AG09319 (cell line): ENCODE measurements around the gene ZNF304.

Source experiments
- DNase-seq: peaks from one replicate; pipeline ENCODE4 v3.0.0-alpha.2; 2010; ENCODE audit warnings: low read depth; ENCODE audit errors: extremely low read depth
- TF ChIP-seq, protein P1 (sequence below): IDR thresholded peaks from 2 replicates; pipeline ENCODE4 v1.5.1; 2011; ENCODE audit warnings: low read depth, mild to moderate bottlenecking, inconsistent platforms, low read length, moderate library complexity

The ZNF304 gene

DNA sequence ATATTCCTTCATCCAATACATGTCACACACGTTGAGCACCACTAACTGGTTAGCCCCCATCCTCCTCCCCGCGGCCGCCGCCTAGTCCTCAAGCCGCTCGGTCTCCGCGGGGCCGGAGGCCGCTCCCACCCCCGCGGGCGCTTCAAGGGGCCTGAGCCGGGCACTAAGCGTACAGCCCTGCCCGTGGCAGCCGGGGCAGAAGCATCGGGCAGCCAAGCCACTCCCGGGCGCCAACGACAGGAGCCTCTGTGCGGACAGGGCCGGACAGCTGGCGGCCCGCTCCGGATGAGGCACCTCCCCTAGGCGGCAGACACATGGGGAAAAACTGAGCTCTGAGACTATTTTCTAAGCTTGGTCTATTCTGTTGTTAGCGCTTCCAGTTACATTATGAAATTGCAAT lies 33.6 kb upstream of the ZNF304 start:
- TF ChIP-seq, protein P1, sequence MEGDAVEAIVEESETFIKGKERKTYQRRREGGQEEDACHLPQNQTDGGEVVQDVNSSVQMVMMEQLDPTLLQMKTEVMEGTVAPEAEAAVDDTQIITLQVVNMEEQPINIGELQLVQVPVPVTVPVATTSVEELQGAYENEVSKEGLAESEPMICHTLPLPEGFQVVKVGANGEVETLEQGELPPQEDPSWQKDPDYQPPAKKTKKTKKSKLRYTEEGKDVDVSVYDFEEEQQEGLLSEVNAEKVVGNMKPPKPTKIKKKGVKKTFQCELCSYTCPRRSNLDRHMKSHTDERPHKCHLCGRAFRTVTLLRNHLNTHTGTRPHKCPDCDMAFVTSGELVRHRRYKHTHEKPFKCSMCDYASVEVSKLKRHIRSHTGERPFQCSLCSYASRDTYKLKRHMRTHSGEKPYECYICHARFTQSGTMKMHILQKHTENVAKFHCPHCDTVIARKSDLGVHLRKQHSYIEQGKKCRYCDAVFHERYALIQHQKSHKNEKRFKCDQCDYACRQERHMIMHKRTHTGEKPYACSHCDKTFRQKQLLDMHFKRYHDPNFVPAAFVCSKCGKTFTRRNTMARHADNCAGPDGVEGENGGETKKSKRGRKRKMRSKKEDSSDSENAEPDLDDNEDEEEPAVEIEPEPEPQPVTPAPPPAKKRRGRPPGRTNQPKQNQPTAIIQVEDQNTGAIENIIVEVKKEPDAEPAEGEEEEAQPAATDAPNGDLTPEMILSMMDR, result no peak
- DNase-seq, result no peak

DNA sequence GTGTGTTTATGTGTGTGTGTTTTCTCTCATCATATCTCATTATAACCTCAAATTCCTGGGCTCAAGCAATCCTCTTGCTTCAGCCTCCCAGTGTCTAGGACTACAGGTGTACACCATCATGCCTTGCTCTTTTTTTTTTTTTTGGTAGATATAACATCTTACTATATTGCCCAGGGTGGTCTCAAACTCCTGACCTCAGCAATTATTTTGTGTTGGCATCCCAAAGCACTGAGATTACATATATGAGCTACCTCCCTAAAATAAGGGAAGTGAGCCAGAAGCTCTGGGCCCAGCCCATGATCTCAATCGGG lies 31.2 kb upstream of the ZNF304 start:
- DNase-seq, result no peak
- TF ChIP-seq, protein P1, result no peak

DNA sequence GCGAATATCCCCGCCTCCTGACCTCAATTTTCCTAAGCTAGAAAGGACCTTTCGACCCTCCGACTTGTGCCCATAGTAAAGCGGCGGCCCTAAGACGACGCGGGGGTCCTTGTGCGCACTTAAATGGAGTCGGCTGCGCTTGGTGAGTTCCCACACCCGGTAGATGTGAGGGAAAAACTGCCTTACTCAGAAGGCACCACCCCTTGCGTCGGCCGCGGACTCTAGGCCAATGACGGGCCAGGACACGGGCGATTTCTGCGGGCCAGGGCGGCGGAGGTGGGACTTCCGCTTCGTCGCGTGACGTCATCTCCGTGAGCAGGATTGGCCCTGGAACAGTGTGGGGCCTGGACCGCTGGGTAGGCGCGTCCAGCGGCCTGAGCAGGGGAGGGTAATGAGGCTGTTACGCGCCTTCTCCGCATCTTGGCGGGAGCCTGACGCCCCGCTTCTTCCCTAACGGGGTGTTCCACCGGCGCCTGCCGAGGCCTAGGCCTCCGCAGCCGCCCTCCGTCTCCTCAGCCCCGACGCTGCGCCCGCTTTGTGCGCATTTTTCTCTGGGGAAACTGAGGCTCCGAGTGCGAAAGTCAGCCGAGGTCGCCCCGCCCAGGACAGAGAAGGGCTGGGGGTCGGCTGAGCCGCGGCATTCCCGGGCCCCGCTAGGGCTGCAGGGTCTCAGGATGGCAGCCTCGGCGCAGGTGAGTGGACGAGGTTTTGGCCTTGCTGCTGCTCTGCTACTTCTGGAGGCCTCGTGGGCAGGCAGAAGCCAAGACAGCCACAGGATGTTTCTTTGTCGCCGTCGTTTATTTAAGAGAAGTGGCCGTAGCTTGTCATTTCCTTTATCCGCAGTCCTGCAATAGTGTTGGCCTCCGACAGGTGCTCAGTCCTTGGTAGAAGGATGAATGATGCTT lies 30.6 kb upstream of the ZNF304 start, which contains the start of gene ZNF543:
ZNF543 (plus strand) TSS at position 293 of the 905 bp plus-strand sequence; CDS start at position 675, 382 bp downstream.
- peak; percentile 85 for DNase-seq
- TF ChIP-seq, protein P1, result no peak; the same call in 1 of the 2 replicates

DNA sequence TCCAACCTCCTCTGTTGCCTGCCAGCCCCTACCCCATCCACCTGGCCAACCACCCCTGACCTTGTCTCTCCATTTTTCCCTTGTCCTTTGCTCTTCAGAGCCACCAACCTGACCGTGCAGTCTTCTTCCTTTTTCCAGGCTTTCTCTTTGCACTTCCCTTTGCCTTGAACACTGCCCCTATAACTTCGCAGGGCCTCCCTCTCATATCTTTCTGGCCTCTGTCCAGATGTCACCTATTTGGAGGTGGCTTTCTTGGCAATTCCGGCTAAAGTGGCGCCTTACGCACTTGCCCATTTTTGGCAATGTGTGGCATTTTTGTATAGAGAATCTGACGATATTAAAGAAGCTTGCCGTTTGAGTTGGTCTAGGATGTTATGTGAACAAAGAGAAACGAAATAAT lies 30.0 kb upstream of the ZNF304 start:
- TF ChIP-seq, protein P1, result no peak
- DNase-seq, result no peak

DNA sequence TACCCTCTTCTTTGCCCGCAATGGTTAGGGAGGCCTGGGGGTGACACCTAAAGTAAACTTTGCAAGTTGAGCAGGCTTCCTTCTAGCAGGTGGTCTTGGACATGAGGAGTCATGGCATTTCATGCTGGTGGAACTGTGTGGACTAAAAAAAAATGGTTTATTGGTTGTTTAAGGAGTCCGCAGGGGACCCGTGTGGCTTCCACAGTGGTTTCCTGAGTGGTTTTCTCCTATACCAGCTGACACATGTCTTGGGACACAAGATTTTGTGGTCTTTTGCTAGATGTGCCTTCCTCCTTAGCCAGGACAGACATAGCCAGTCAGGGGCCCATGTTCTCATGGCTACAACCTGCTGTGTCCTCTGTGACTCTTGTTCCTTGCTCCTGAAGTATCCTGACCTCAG lies 29.3 kb upstream of the ZNF304 start:
- DNase-seq, result no peak
- TF ChIP-seq, protein P1, result no peak

DNA sequence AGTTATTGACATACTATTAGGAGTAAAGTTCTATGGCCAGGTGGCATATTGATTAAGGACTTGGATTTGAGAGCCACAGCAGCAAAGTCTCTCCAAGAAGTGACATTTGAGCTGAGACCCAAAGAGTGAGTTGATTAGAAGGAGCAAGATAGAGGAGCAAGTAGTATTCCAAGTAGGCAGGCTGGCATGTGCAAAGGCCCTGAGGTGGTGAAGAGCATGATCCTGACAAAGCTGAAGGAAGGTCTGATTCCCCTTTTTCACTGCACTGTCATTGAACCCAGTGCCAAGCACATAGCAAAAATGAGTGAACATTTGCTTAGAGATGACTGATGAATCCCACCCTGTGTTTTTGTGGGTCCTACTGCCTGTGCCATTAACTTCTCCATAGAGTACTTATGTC lies 26.1 kb upstream of the ZNF304 start:
- TF ChIP-seq, protein P1, result no peak

DNA sequence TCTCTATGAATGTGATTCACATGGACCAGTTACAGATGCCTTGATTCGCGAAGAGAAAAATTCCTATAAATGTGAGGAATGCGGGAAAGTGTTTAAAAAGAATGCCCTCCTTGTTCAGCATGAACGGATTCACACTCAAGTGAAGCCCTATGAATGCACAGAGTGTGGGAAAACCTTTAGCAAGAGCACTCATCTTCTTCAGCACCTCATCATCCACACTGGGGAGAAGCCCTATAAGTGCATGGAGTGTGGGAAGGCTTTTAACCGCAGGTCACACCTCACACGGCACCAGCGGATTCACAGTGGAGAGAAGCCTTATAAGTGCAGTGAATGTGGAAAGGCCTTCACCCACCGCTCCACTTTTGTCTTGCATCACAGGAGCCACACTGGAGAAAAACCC lies 23.1 kb upstream of the ZNF304 start:
- TF ChIP-seq, protein P1, result no peak
- no peak for DNase-seq

More for the DNA sequence above, 26.1 kb upstream of the ZNF304 start:
- DNase-seq, result no peak
